Kidney (tissue), 14 donors: Measurements from ENCODE around the gene EIF5AL1. TPM values are rescaled to one million over a fixed set of nuclear protein-coding genes. Genes with fewer than 3 reads are reported as not detected.
A peak's percentile ranks its signal among the peaks of the same experiment; 100 is the strongest.

Experiments
- DNase-seq, 5 donors: peaks; one replicate each; pipeline ENCODE4 v3.0.0-alpha.2; 2013 to 2020
- FAIRE-seq: peaks from 2 replicates; lab custom pipeline; 2012; peaks lifted over from hg19 to GRCh38; lab: Jason Lieb, UNC
- H3K27ac ChIP-seq, 2 donors: one replicate each; pipeline ENCODE4 v1.7.0; 2013; ENCODE audit warnings: low read depth in 2 of 2, low read length in 2 of 2, inconsistent platforms in 1 of 2
- H3K27me3 ChIP-seq: one replicate; pipeline ENCODE4 v1.7.1; 2013; ENCODE audit warnings: low read length, inconsistent platforms; ENCODE audit not compliant: control insufficient read depth, insufficient read depth
- H3K36me3 ChIP-seq, 3 donors: one replicate each; pipeline versions ENCODE4 v1.7.0 to v1.7.1; 2013; ENCODE audit warnings: low read length in 3 of 3, control low read depth in 1 of 3, inconsistent platforms in 1 of 3; ENCODE audit not compliant: insufficient read depth in 3 of 3, control insufficient read depth in 2 of 3
- H3K4me1 ChIP-seq, 3 donors: one replicate each; pipeline versions ENCODE4 v1.7.0 to v1.7.1; 2013; ENCODE audit warnings: low read length in 3 of 3, inconsistent platforms in 1 of 3, low read depth in 1 of 3; ENCODE audit not compliant: control insufficient read depth in 2 of 3, insufficient read depth in 2 of 3
- H3K4me3 ChIP-seq, 3 donors: one replicate each; pipeline versions ENCODE4 v1.7.0 to v1.8.1; 2013; ENCODE audit warnings: low read length in 3 of 3, control low read depth in 1 of 3, inconsistent platforms in 1 of 3
- H3K9ac ChIP-seq, 3 donors: one replicate each; pipeline versions ENCODE4 v1.7.0 to v1.7.1; 2013; ENCODE audit warnings: low read length in 3 of 3, control low read depth in 1 of 3, inconsistent platforms in 1 of 3
- H3K9me3 ChIP-seq, 3 donors: one replicate each; pipeline versions ENCODE4 v1.7.0 to v1.7.1; 2013; ENCODE audit warnings: low read length in 3 of 3, control low read depth in 1 of 3, inconsistent platforms in 1 of 3; ENCODE audit not compliant: control insufficient read depth in 2 of 3, insufficient read depth in 1 of 3
- intact Hi-C: fragments of 100-400 bp; cut with DNase I; formaldehyde crosslinking; loops from one replicate; pipeline ENCODE4 v1.11.1; 2022
- polyA plus RNA-seq: library from polyadenylated mRNA; stranded (reverse); fragments of 350-450 nt; fragmentation: Illumina TruSeq; extraction: RNeasy Lipid Tissue Mini Kit (QIAGEN cat#74804); gene quantifications from one replicate; pipeline ENCODE4 v1.2.3, GENCODE V29; 2014; ENCODE audit warnings: low read depth, low replicate concordance; ENCODE audit not compliant: insufficient read depth
- total RNA-seq: library from RNA; stranded (reverse); fragmentation: NEBNext Ultra II Directional; extraction: Animal tissue kit (Norgen Biotek cat#: 25700); gene quantifications from one replicate; pipeline ENCODE4 v1.2.1, GENCODE V29; 2021
- TF ChIP-seq, protein P1 (sequence below): IDR thresholded peaks from 3 replicates; pipeline ENCODE4 v1.5.1; 2012; ENCODE audit warnings: mild to moderate bottlenecking, moderate library complexity, borderline replicate concordance; ENCODE audit not compliant: insufficient read depth; ENCODE audit errors: extremely low read depth
- donor health status: control.
- donor health status: control.
- donor health status: control.
- donor health status: control.
- donor health status: control.
- donor health status: DM: yes; HTN: yes; CAD: no.
- donor health status: Normal renal cell carcinoma (clear cell type).

The EIF5AL1 gene
- total and polyA plus RNA-seq, 2 donors from 2014 or later, result 0.54 to 1.4 TPM

DNA sequence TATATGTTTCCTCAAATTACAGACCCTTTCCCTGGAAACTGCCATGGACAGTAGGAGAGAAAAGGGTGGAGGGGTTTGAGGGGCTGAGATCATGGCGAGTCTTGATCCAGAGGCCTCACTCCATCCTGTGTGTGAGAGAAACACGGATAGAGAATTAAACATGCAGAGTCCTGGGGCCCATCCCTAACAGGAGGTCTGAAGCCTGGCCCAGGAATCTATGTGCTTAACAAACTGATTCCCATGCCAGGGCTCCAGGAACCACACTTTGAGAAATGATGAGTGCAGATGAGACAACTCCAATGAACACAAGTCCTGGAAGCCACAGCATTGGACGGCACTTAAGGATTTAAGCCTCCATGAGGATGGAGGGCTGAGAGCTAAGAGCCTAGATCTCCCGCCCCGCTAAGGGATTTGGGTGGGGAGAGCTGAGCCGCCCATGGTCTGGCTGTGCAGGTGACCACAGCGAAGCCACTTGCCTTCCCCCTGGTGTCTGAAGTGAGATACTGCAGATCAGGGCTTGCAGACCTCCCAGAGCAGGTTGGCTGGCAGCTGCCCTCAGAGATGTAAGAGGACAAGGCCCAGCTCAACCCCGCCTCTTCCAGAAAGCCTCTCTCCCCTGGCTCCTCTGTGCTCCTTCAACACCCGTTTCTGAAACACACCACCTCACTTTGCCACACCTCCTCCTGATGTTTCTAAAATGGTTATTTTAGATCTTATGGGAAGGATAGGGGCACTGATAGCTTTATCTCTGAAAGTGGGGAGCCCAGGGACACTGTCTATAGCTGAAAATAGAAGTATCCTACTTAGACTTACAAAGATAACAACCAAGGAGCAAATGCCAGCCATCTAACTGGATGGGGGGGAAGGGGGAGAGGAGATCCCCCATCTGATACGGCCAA, 24.8 kb upstream of the EIF5AL1 start:
- peak overlapping the region; percentile 14 to 20 for H3K27ac ChIP-seq

DNA sequence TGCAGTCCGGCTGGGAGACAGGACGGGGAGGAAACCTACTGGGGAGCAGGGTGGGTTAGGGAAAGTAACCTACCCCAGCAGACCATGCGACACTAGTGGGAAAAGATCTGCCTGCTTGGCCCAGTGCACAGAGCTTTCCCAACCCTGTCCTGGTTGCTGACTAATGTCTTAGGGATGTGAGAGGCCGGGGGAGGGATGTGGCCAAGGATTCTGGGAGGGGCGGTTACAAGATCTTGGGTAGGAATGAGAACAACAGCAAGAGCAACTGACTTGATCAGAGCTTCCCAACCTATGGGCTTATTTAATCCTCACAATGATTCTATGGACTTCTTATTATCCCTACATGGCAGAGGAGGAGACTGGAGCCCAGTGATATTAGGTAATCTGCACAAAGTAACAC, 24.0 kb upstream of the EIF5AL1 start:
- Histone ChIP-seq H3K27ac (peak overlapping the region in 1 of 2 donors; percentile 14), H3K4me3 (no peak overlapping the region), H3K36me3 (no peaks in the 10 kb centered on the region), H3K9ac (no peak overlapping the region), H3K27me3 (no peaks in the 10 kb centered on the region), H3K9me3 (no peaks in the 10 kb centered on the region), H3K4me1 (peaks cover 0 to 6% (median 0%) of the 10 kb centered on the region in 3 donors)
- DNase-seq (peak in 2 of 5 donors; percentile 32 to 90), FAIRE-seq (no peak)
- TF ChIP-seq, protein P1, sequence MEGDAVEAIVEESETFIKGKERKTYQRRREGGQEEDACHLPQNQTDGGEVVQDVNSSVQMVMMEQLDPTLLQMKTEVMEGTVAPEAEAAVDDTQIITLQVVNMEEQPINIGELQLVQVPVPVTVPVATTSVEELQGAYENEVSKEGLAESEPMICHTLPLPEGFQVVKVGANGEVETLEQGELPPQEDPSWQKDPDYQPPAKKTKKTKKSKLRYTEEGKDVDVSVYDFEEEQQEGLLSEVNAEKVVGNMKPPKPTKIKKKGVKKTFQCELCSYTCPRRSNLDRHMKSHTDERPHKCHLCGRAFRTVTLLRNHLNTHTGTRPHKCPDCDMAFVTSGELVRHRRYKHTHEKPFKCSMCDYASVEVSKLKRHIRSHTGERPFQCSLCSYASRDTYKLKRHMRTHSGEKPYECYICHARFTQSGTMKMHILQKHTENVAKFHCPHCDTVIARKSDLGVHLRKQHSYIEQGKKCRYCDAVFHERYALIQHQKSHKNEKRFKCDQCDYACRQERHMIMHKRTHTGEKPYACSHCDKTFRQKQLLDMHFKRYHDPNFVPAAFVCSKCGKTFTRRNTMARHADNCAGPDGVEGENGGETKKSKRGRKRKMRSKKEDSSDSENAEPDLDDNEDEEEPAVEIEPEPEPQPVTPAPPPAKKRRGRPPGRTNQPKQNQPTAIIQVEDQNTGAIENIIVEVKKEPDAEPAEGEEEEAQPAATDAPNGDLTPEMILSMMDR, result no peak
- intact Hi-C loops, result no loop called here

More for the DNA sequence above, 24.8 kb upstream of the EIF5AL1 start:
- Histone ChIP-seq H3K9me3 (no peaks in the 10 kb centered on the region), H3K36me3 (no peaks in the 10 kb centered on the region), H3K4me3 (no peak overlapping the region), H3K4me1 (peaks cover 0 to 6% (median 0%) of the 10 kb centered on the region in 3 donors), H3K9ac (no peak overlapping the region), H3K27me3 (no peaks in the 10 kb centered on the region)
- TF ChIP-seq, protein P1, result peak; percentile 83
- DNase-seq (peak in 4 of 5 donors; percentile 76 to 81 (median 78)), FAIRE-seq (no peak)
- intact Hi-C loops, result no loop called here

DNA sequence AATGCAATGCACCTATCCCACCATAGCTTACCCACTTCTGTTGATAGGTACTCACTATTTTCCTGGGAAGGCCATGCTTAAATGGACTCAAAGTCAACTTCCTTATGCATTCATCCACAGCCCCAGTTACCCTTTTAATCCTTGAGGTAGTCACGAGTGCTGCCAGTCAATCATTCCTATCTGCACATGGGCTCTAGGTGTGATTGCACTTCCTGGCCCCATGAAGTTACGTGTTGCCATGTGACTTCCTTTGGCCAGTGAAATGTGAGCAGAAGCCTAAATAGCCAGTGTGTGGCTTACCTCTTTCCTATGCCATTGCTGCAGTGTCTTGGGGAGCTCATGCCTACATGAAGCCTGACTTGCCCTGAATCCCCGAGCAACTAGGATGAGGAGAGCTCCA, 23.5 kb upstream of the EIF5AL1 start:
- Histone ChIP-seq H3K4me3 (no peak overlapping the region), H3K27me3 (no peaks in the 10 kb centered on the region), H3K36me3 (no peaks in the 10 kb centered on the region), H3K4me1 (peaks cover 0 to 6% (median 0%) of the 10 kb centered on the region in 3 donors), H3K9me3 (no peaks in the 10 kb centered on the region), H3K27ac (no peak overlapping the region), H3K9ac (no peak overlapping the region)
- FAIRE-seq (no peak), DNase-seq (peak in 1 of 5 donors; percentile 26)
- intact Hi-C loops, result no loop called here
- TF ChIP-seq, protein P1, result no peak
